AG08395 (cell line): Measurements from ENCODE around the gene PARD6A.
"Not testable (repeated sequence)": the region's sequence is repeated elsewhere in the genome, so short reads cannot be mapped to it uniquely, and the experiment has no call there.

Source experiments
- DNase-seq: peaks from one replicate; pipeline ENCODE4 v3.0.0; 2012; ENCODE audit warnings: mixed read lengths, low spot score

Gene PARD6A

DNA sequence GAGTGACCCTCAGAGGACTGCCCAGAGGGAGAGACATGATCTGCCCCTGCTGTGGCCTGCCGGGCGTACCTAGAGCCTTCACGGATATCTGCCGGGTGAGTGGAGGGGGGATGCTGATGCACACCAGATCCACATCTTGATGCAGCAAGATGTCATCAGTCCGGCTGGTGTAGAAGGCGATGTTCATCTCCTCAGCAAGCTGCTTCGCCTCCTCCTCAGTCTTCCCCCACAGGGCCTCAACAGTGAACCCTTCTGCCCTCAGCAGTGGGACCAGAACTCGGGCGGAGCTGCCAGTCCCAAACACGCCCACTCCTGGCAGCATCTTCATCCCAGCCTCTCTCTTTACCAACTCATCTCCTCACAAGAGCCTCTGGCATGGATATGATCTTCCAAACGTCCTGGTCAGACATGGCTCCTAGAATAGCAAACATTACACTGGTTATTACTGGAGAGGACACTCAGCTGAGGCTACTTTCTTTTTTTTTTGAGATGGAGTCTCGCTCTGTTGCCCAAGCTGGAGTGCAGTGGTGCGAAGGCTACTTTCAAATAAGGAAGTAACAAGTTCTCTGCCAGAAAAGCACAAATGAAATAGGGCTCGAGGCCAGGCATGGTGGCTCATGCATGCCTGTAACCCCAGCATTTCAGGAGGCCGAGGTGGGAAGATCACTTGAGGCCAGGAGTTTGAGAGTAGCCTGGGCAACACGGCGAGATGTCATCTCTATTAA is 24.8 kb downstream of the PARD6A start:
- DNase-seq = no peak

DNA sequence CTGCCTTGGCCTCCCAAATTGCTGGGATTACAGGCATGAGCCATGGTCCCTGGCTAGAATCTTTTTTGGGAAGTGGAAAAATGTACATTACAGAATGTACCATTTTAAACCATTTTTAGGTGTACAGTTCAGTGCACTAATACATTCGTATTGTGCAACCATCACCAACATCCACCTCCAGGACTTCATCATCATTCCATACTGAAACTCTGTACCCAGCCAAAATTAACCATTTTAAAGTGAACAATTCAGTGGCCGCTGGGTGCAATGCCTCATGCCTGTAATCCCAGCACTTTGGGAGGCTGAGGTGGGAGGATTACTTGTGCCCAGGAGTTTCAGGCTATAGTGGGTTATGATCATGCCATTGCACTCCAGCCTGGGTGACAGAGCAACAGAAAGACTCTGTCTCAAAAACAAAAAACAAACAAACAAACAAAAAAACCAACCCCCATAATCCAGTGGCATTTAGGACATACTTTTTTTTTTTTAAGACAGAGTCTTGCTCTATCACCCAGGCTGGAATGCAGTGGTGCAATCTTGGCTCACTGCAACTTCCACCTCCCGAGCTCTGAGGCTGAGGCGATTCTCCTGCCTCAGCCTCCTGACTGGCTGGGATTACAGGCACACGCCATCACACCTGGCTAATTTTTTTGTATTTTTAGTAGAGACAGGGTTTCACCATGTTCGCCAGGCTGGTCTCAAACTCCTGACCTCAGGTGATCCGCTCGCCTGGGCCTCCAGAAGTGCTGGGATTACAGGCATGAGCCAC is 32.9 kb downstream of the PARD6A start:
- not testable (repeated sequence) for DNase-seq

DNA sequence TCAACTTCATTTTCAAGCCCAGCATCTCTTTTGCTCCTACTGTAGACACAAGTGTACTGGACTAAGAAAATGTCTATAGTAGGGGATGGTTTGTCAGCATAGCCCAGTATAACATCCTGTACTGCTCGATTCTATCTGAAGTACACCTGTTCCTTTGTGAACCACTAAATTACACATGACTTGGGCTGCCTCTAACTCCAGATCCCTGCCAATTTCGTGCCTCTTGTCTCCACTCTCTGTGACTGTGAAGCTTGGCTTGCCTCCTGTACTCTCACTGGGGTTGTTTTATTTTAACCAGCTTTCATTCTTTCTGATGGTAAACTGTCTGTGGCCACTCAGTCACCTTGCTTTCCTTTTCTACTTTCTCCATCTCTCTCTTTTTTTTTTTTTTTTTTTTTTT is 33.9 kb downstream of the PARD6A start:
- DNase-seq = no peak

DNA sequence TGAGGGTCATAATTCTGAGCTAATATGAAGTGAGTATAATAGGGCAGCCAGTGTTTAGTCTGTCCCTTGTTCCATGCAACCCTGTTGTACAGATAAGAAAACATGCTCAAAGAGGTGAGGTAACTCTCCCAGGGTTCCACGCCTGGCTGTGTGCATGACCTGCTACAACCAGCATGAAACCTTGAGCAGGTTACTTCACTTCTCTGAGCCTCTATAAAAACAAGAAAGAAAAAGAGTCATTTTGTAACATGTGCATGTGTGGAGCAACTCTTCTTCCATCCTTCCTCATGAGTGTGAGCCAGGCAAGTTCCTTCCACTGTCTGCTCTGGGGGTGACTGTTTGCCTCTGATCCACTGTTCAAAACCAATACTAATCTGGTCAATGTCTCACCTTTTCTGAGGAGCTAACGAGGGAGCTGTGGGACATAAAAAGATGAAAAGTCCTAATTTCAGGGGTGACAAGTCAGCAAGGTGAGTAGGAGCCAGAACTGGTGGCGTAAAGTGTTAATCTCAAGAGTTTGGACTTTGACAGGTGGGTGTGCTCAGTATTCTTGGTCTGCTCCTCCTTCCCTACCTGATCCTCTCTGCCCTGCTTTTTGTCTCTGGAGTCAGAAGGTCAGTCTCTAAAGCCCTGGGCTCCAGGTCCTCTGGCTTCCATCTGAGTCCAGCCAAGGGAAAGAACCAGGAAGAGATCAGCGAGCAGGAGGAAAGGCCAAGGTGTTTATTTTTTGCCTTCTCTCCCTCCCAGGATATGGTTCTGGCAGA is 36.8 kb downstream of the PARD6A start:
- no peak for DNase-seq

DNA sequence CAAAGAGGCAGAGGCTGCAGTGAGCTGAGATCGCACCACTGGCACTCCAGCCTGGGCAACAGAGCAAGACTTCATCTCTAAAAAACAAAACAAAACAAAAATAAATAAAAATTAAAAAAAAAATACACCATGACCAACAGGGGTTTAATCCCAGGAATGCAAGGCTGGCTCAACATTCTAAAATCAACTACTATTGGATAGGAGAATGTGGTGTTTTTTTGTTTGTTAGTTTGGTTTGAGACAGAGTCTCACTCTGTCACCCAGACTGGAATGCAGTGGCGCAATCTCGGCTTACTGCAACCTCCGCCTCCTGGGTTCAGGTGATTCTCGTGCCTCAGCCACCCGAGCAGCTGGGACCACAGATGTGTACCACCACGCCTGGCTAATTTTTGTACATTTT is 38.5 kb downstream of the PARD6A start:
- DNase-seq = no peak

DNA sequence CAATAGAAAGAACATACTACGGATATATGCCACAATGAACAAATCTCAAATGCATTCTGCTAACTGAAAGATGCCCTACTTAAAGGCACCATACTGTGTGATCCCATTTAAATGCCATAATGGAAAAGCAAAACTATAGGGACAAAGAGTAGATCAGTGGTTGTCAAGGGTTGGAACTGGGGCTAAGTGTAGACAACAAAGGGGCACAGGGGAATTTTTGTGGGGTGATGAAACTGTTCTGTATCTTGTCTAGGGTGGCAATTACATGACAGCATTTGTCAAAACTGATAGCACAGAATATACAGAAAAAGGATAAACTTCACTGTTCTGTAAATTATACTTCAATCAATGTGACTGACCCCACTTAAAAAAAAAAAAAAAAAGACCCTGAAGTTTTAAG is 40.7 kb downstream of the PARD6A start:
- DNase-seq = no peak

DNA sequence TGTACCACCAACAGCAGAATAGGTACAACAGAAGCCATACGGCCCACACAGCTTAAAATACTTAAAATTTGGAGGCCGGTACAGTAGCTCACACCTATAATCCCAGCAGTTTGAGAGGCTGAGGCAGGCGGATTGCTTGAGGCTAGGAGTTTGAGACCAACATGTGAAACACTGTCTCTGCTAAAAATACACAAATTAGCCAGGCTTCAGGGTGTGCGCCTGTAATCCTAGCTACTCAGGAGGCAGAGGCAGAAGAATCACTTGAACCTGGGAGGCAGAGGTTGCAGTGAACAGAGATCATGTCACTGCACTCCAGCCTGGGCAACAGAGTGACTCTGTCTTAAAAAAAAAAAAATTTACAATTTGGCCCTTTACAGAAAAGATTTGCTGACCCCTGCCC is 41.4 kb downstream of the PARD6A start:
- no peak for DNase-seq

DNA sequence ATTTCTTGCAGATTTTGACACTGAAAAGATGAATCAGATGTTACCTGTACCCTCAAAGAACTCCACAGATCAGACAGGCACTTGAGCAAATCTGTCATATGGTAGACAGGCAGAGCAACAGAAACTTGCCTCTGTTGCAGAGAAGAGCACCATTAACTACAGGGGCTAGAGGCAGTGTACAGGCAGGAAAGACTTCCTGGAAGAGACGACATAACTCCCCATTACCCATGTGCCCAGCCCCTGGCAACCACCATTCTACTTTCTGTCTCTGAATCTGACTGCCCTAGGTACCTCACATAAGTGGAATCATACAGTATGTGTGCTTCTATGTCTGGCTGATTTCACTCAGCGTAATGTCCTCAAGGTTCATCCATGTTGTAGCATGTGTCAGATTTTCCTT is 42.9 kb downstream of the PARD6A start:
- DNase-seq = no peak

DNA sequence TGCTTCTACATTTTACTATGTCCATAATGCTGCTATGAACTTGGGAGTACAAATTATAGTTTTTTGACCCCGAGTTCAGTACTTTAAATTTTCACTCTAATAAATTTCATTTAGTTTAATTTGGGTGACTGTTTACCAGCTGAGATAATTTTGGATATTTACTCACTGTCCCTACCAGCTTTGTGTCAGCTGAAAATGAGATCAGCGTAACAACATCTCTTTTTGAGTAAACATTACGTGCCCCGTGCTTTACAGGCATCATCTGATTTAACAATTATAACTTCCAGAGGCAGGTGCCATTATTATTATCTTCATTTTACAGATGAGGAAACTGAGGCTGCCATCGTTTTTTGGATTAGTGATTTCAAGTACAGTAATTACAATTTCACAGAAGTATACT is 43.4 kb downstream of the PARD6A start:
- DNase-seq = no peak

DNA sequence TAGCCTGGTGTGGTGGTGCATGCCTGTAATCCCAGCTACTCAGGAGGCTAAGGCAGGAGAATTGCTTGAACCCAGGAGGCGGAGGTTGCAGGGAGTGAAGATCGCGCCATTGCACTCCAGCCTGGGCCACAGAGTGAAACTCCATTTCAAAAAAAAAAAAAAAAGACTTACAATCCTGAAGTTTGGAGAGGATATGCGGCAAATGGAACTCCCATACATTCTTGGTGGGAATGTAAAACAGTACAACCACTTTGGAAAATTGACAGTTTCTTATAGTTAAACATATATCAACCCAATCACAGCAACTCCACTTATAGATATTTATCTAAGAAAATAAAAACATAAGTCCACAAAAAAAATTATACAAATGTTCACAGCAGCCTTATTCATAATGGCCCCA is 46.5 kb downstream of the PARD6A start:
- DNase-seq = no peak

DNA sequence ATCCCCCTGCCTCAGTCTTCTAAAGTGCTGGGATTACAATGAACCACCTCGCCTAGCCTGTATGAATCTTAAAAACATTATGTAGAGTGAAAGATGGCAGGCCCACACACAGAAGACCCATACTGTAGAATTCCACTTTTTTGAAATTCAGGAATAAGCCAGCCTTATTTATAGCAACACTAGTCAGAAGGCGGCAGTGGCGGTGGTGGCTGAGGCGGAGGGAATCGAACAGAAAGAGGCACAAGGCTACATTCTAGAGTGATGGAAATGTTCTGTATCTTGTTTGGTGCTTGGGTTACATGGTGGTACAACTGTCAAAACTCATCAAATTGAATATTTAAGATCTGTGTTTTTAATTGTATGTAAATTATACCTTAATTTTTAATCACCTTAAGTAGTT is 47.0 kb downstream of the PARD6A start:
- no peak for DNase-seq

DNA sequence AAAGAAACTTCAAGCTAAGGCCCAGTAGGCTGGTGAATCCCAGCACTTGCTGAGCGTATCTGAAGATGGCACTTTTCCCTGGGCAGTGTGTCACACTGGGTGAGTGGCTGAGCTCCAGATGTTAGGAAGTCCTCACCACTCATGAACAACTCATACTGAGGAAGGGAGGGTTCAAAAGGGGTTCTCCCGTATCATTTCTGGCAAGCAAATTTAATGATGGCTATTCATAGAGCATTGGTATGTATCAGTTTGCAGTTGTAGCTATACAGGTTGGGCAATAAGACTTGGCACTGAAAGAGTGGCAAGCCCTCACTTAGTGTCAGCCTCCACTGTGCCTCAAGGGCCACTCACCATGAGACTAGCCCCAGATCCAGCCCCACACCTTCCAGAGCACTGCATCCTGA is 47.6 kb downstream of the PARD6A start:
- DNase-seq = peak; percentile 82

DNA sequence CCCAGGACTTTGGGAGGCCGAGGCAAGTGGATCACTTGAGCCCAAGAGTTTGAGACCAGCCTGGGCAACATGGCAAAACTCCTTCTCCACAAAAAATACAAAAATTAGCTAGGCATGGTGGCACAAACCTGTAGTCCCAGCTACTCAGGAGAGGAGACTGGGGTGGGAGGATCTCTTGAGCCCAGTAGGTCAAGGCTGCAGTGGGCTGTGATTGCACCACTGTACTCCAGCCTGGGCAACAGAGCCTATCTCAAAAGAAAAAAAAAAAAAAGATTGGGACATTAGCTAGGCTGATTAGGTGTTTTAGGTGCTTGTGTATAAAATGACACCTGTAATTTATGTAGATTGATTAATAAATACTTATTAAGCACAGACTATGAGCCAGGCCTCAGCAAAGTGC is 48.3 kb downstream of the PARD6A start:
- DNase-seq = no peak

DNA sequence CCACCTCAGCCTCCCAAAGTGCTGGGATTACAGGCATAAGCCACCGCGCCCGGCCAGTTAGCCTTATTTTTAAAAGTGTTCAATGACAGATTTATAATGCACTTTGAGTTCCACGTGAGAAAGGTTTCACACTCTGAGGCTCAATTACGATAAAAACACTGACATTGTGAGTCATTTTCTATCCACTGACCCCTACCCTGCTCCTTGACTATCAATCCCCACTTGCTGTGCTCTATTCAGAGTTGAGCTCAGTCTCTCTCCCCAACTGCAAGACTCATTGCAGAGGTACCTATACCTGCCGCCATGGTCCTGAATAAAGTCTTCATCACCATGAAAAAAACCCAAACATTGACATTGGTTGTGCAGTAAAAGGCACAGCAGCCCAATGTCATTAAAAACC is 49.8 kb downstream of the PARD6A start:
- DNase-seq = no peak
